GM18951 (cell line): Measurements from ENCODE around the gene TNS4.

Experiments
- POLR2A ChIP-seq: IDR thresholded peaks from 4 replicates; pipeline ENCODE4 v1.6.1; 2011; ENCODE audit warnings: mild to moderate bottlenecking; ENCODE audit not compliant: insufficient read length, insufficient read depth; ENCODE audit errors: extremely low read depth
- in situ Hi-C: fragments of 300-500 bp; cut with MboI; formaldehyde crosslinking; loops from one replicate; pipeline ENCODE4 v1.12.0; 2022; ENCODE audit warnings: low sequenced_read_pairs, mixed read lengths, inconsistent platforms; ENCODE audit not compliant: unreplicated experiment

The TNS4 gene

DNA sequence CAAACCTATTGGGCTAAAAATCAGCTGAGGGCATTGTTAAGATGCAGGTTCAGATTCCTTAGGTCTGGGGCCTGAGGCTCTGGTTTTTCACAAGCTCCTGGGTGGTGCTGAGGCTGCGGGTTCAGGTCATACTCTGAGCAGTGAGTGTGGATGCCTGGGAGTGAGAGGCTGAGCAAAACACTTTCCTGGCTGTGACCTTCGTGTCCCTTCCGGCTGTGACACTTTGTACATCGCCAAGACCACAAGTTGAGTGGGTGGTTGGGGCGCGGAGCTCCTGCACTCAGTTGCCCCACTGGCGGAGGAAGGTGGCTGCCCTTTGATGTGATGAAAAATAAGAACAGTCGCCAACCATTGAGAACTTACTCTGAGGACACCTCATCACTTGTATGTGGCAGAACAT is 39.0 kb upstream of the TNS4 start:
- in situ Hi-C loops: loop anchor here (25.0 kb wide), 1 partner anchor 103 kb away; the partner anchor contains the start of gene IGFBP4
- no peak for TF ChIP-seq POLR2A

DNA sequence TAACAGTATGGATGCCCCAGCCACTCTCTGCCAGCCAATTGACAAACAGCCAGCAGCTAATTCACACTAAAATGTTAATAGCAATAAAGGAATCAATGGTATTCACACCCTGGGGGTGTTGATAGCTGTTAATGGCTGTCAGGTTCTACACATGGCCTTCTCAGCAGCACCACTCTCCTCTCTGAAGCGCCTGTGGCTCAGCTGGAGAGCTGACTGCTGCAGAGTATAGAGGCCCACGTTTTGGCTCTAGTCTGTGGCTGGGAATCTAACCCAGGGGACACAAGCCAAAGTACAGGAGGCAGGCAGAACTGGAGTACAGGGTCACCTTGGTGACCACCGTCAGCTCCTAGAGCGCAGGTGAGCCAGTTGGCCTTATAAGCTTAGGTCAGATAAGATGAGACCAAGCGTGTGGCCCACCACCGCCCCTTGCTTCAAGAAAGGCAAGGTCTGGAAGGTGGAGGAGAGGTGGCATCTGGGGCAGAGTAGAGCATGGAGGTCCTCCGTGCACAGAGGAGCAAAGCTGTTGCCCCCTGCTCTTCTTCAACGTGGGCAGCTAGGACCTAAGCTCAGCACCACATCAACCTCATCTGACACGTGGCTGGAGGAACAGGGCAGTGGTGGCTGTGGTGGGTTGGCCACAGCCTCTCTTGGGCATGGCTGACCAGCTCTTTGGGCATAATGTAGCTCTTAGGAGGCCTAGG is 38.4 kb upstream of the TNS4 start:
- in situ Hi-C loops: loop anchor here (25.0 kb wide), 1 partner anchor 103 kb away; the partner anchor contains the start of gene IGFBP4
- no peak for TF ChIP-seq POLR2A

GRCh38 chr17:40538936-40539705 is 37.7 kb upstream of the TNS4 start:
- in situ Hi-C loops: loop anchor here (25.0 kb wide), 1 partner anchor 102 kb away; the partner anchor contains the start of gene IGFBP4
- TF ChIP-seq POLR2A: no peak

- TF ChIP-seq POLR2A: no peak
- in situ Hi-C loops: loop anchor here (25.0 kb wide), 1 partner anchor 101 kb away; the partner anchor contains the start of gene IGFBP4
Observed at GRCh38 chr17:40538019-40538935, 36.9 kb upstream of the TNS4 start.

- TF ChIP-seq POLR2A: no peak
- in situ Hi-C loops: loop anchor here (25.0 kb wide), 1 partner anchor 99 kb away; the partner anchor contains the start of gene IGFBP4
Observed at GRCh38 chr17:40536295-40537171, 35.1 kb upstream of the TNS4 start.

DNA sequence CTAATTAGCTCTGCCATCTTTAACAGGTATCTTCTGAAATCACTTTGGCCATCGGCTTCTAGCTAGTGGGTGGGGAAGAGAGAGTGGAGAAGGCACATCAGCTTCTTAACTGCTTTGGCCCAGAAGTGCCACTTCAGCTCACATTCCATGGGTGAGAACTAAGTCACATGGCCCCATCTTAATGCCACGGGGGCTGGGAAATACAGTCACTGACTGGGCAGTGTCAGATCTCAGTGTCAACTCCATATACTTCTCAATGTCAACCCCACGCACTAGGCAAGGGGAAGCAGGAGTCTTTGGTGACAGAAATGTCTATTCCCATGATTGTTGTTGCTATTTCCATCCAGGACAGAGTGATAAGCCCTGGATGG is 34.5 kb upstream of the TNS4 start:
- TF ChIP-seq POLR2A: no peak
- in situ Hi-C loops: loop anchor here (25.0 kb wide), 1 partner anchor 99 kb away; the partner anchor contains the start of gene IGFBP4

GRCh38 chr17:40535438-40535837 is 34.0 kb upstream of the TNS4 start:
- in situ Hi-C loops: loop anchor here (25.0 kb wide), 1 partner anchor 98 kb away; the partner anchor contains the start of gene IGFBP4

GRCh38 chr17:40534371-40535189 is 33.2 kb upstream of the TNS4 start:
- in situ Hi-C loops: loop anchor here (25.0 kb wide), 1 partner anchor 97 kb away; the partner anchor contains the start of gene IGFBP4
- no peak for TF ChIP-seq POLR2A

More at GRCh38 chr17:40535438-40535837, 34.0 kb upstream of the TNS4 start:
- TF ChIP-seq POLR2A: no peak

DNA sequence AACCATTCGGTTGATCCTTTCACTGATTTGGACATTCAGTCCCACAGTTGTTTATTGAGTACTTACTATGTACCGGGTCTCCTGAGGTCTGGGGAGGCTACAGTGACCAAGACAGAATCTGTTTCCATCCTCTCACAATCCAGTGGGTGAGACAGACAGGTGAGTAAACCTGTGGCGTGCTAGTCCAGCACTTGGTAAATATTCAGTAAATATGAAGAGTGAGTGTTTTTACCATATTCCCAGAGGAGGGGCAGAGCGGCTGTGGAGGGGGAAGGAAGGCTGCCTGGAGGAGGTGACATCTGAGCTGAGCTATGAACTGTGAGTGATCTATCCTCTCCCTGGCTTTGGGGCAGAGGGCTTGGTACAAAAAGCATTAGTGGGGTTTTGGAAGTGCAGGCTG is 32.5 kb upstream of the TNS4 start:
- in situ Hi-C loops: loop anchor here (25.0 kb wide), 1 partner anchor 97 kb away; the partner anchor contains the start of gene IGFBP4
- no peak for TF ChIP-seq POLR2A

GRCh38 chr17:40532520-40533253 is 31.3 kb upstream of the TNS4 start:
- TF ChIP-seq POLR2A: no peak
- in situ Hi-C loops: loop anchor here (25.0 kb wide), 1 partner anchor 95 kb away; the partner anchor contains the start of gene IGFBP4
